ENCODE measurements around the gene PTPN21.

PTPN21 gene

DNA sequence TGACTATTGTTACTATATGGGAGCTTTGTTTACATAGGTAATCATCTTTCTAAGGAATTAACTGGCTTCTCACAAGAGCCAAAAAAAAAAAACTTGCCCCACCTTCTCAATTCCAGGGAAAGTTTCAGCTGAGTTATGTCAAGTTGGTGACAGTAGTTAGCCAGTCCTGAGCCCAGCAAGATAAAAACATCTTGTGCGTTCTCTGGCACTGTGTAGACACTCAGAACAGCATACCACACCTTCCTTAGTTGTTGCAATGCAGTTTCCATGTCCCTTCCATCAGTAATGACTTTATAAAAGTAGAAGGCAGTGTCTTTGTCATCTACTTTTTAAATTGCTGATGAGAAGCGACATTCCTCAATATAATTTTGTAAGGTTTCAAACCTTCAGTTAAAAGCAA lies 50.2 kb downstream of the PTPN21 start:
- DNase-seq (ENCODE audit: low read depth in 2 of 2): no peak

GRCh38 chr14:88503754-88504406 lies 50.9 kb downstream of the PTPN21 start:
- DNase-seq (ENCODE audit: low read depth in 2 of 2): no peak

DNA sequence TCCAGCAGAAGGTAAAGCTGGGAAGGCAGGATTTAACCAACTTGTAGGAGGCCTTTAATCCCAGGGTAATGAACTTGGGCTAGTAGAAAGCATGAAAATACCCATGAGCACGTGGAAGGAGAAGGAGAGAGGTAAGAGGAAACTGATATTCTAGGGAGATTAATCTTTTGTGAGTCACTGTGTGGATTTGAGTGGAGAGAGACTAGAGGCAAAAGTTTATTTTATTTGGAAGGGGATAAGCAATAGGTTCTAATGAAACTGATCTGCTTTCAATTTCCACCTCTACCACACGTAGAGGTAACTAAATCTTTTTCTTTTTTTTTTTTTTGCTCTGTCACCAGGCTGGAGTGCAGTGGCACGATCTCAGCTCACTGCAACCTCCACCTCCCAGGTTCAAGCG lies 52.1 kb downstream of the PTPN21 start:
- DNase-seq (ENCODE audit: low read depth in 2 of 2): no peak

DNA sequence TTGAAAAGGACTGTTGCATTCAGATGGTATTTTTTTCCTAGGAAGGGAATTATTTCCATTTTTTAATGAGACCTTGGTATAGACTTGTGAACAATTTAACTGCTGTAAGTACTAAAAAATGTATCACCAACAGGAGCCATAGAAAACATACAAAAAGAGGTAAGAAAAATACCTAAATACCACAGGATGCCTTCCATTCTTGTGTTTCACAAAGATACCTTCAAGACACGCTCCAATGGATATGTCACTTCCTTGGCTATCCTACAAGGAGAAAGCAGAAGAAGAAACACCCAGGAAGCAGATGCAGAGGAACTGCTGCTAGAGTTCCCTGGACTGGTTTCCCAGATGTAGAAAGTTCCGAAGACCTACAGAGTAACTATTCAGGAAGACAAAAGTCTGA lies 54.2 kb downstream of the PTPN21 start:
- DNase-seq (ENCODE audit: low read depth in 2 of 2): no peak

GRCh38 chr14:88499225-88499624 lies 55.6 kb downstream of the PTPN21 start:
- no peak for DNase-seq (ENCODE audit: low read depth in 2 of 2)

GRCh38 chr14:88496414-88496813 lies 58.4 kb downstream of the PTPN21 start:
- DNase-seq (ENCODE audit: low read depth in 2 of 2): no peak

DNA sequence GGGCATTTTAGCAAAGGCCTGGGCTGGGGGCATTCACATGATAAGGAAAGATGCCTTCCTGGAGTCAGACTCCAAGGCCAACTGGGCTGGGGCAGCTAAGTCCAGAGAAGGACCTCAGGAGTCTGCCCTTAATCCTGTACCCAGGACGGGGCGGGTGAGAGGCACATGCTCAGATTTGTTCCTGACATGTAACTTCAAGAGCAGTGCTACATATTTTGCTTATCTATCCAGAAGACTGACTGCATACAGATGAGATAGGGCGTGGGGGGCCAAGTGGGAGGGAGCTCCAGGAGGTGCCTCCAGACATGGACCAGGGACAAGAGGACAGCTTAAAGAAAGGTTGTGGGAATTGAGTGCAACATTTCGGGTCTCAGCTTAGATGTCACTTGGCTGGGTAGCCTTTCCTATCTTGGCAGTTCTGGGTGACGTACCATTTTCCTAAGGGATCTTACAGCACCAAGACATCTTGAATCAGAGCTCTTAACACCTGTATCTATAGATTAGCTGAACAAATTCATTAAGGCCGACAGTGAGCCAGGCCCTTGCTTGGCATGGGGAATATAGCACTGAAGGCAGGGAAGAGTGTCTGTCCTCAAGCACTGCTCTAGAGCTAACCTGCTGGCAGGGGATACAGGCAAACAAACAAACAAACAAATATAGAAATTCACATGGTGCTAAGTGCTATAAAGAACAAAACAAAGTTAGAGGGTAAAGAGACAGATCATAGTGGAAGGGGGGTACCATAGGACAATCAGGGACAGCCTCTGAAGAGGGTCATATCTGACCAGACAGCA lies 61.2 kb downstream of the PTPN21 start:
- no peak for DNase-seq (ENCODE audit: low read depth in 2 of 2)

- peak in 1 of 2 donors; percentile 12 for DNase-seq (ENCODE audit: low read depth in 2 of 2)
These were observed 62.3 kb downstream of the PTPN21 start for GRCh38 chr14:88492272-88493089.

DNA sequence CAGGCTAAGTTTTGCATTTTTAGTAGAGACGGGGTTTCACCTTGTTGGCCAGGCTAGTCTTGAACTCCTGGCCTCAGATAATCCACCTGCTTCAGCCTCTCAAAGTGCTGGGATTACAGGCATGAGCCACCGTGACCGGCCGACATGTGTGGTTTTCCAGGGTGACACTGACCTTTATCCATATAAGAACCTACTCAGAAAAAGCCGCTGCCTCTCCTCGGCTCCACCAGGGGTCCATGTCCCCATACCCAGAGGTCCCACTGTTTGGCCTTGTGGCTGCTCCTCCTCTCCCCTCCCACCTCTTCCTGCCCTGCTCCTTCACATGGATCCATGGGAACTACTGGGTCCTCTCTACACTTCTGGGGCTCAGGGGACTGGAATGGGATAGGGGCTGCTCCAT lies 64.6 kb downstream of the PTPN21 start:
- no peak for DNase-seq (ENCODE audit: low read depth in 2 of 2)

DNA sequence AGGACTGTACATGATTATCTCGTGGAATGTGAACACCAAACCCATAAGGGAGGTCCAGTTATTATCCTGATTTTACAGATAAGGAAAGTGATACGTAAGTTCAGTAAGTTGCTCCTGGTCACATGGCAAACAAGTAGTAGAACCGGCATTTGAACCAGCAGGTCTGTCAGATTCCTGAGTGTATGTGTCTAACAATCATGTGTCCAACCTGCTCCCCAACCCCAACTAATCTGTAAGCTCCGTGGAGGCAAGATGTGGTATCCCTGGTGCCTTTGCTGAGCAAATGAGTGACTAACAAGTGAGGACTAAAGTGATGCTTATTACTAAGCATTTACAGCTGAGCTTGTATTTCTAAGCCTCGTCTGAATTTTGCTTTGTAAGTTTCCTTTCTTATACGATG lies 65.9 kb downstream of the PTPN21 start:
- DNase-seq (ENCODE audit: low read depth in 2 of 2): no peak

- DNase-seq (ENCODE audit: low read depth in 2 of 2): no peak
These were observed 66.7 kb downstream of the PTPN21 start for GRCh38 chr14:88488081-88488480.

DNA sequence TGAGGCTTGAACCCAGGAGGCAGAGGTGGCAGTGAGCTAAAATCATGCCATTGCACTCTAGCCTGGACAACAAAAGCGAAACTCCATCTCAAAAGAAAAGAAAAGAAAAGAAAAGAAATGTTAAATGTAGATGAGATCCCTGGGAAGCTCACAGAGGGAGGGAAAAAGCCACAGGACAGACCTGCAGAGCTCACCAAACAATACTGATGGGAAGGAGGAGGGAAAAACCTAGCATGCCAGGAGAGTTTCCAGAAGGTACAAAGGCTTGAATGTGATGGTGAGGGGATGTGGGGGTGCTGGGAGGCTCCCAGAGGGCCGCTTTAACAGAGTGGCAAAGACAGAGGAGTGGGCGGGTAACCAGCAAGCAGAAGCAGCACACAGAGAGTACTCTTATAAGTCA lies 72.3 kb downstream of the PTPN21 start:
- no peak for DNase-seq (ENCODE audit: low read depth in 2 of 2)

DNA sequence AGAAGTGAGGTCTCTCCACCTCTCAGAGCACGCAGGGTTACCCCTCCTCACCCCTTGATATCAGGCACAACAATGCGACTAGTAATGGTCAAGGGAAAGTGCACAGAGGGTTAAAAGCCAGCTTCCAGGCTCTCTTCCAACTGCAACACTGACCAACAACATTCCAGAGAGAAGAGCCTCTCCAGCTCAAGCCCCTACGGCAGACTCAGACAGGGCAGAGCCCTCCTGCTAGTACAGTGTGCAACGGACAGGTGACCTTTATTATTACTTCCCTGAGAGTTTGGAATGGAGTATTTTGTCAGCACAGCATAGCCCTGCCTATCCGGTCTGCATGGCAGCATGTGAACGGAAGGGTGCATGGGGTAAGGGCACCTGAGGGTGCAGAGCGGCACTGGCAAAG lies 73.0 kb downstream of the PTPN21 start:
- DNase-seq (ENCODE audit: low read depth in 2 of 2): no peak

- DNase-seq (ENCODE audit: low read depth in 2 of 2): no peak
These were observed 73.7 kb downstream of the PTPN21 start for GRCh38 chr14:88481059-88481458.

- DNase-seq (ENCODE audit: low read depth in 2 of 2): no peak
These were observed 75.2 kb downstream of the PTPN21 start for GRCh38 chr14:88479574-88479987.

DNA sequence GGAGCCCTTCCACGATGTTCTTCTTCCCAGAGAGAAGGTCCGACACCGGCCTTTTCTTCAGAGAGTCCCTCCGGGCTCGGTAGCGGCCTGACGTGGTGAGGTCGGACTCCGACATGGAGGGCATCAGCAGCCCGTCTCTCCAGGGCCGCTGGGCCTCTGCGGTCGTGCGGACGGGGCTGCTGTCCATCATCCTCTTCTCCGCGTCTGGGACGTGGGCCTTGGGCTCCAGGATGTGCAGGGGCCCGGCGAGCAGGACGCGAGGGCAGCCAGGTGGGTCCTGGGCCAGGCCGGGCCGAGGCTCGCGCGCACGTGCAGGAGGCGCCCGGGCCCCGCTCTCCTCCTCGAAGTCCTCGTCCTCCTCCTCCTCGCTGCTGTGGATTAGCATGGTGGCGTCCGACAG lies 75.9 kb downstream of the PTPN21 start:
- DNase-seq (ENCODE audit: low read depth in 2 of 2): no peak

DNA sequence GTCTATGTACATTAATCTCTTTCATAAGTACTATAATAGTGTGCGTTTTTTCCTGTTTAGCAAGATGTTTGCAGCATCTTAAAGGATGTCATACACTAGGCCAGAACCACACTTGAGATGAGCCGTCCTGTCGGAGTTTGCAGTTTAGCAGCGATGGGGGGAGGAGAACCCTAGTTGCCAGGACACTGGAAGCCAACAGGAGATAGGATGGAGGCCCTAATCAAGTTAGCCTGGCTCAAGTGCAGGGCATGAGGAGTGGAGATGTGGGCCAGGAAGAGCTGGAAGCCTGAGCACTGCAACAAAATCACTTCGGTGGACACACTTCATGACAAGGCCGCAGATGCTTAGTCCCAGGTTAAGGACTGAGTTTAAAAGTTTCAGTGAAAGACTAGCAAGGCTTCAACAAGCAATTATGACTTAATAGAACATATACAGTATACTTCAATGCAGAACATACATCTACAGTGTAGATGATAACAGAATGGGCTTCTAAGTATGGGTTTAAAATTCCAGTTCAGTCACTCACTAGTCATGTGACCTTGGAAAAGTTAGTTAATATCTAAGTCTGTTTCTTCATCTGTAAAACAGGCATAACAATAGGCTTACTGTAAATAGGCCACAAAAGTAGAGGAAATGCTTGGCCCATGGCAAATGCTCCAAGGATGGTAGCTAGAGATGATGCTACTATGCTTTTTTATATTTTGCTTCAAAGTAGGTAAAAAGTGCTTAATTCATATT lies 77.1 kb downstream of the PTPN21 start:
- no peak for DNase-seq (ENCODE audit: low read depth in 2 of 2)

GRCh38 chr14:88476825-88477224 lies 78.0 kb downstream of the PTPN21 start:
- DNase-seq (ENCODE audit: low read depth in 2 of 2): no peak

- no peak for DNase-seq (ENCODE audit: low read depth in 2 of 2)
These were observed 78.5 kb downstream of the PTPN21 start for GRCh38 chr14:88476214-88476774.

- DNase-seq (ENCODE audit: low read depth in 2 of 2): no peak
These were observed 81.0 kb downstream of the PTPN21 start for GRCh38 chr14:88473791-88474190.

All from stimulated activated CD8-positive, alpha-beta memory T cell treated with anti-CD3 and anti-CD28 coated beads, Interleukin-15, amount 100 ng/mL, for 4 hours (primary cell).